GM23338 (cell line): ENCODE measurements around the gene NCOA6. TPM values are rescaled to one million over a fixed set of nuclear protein-coding genes. Genes with fewer than 3 reads are reported as not detected.

Experiments
- ATAC-seq: fragments of 200-7000 bp; cut with Tn5 transposase; 3 replicates; pipeline ENCODE4 v1.9.1; 2020
- DNase-seq: peaks from one replicate; pipeline ENCODE4 v3.0.0-alpha.2; 2015; ENCODE audit warnings: low spot score
- H2AFZ ChIP-seq: fragments of 200-600 bp; sonication (generic); 2 replicates; pipeline ENCODE4 v1.8.0; 2016; ENCODE audit warnings: antibody characterized with exemption, mild to moderate bottlenecking, moderate library complexity
- H3F3A ChIP-seq: fragments of 200-600 bp; sonication (generic); replicated peaks from 2 replicates; pipeline ENCODE4 v1.8.0; 2017; ENCODE audit warnings: antibody characterized with exemption, mixed run types, low read depth
- H3K27ac ChIP-seq: fragments of 200-600 bp; sonication (generic); 2 replicates; pipeline ENCODE4 v1.6.1; 2016; ENCODE audit warnings: low read depth
- H3K27me3 ChIP-seq: fragments of 200-600 bp; sonication (generic); 2 replicates; pipeline ENCODE4 v1.8.0; 2016; ENCODE audit warnings: mild to moderate bottlenecking, mixed run types, moderate library complexity; ENCODE audit not compliant: insufficient read depth
- H3K36me3 ChIP-seq: fragments of 200-600 bp; sonication (generic); 2 replicates; pipeline ENCODE4 v1.8.0; 2016; ENCODE audit warnings: mild to moderate bottlenecking; ENCODE audit not compliant: insufficient read depth
- H3K4me1 ChIP-seq: fragments of 200-600 bp; sonication (generic); 2 replicates; pipeline ENCODE4 v1.8.0; 2016; ENCODE audit warnings: mild to moderate bottlenecking, moderate library complexity; ENCODE audit not compliant: insufficient read depth
- H3K4me2 ChIP-seq: fragments of 200-600 bp; sonication (generic); 2 replicates; pipeline ENCODE4 v1.7.1; 2017; ENCODE audit warnings: mixed run types
- H3K4me3 ChIP-seq: fragments of 200-600 bp; sonication (generic); 2 replicates; pipeline ENCODE4 v1.6.1; 2016; ENCODE audit warnings: mixed run types
- H3K79me2 ChIP-seq: fragments of 200-600 bp; sonication (generic); replicated peaks from 2 replicates; pipeline ENCODE4 v1.8.0; 2017; ENCODE audit warnings: mild to moderate bottlenecking; ENCODE audit not compliant: insufficient read depth
- H3K9me2 ChIP-seq: fragments of 200-600 bp; sonication (generic); 2 replicates; pipeline ENCODE4 v1.8.0; 2017; ENCODE audit not compliant: insufficient read depth
- H4K20me1 ChIP-seq: fragments of 200-600 bp; sonication (generic); replicated peaks from 2 replicates; pipeline ENCODE4 v1.8.0; 2017; ENCODE audit warnings: mild to moderate bottlenecking; ENCODE audit not compliant: insufficient read depth
- H3K27ac Mint-ChIP-seq: 2 replicates; pipeline ENCODE4 v1.8.0; 2020; ENCODE audit warnings: inconsistent platforms, mild to moderate bottlenecking, moderate library complexity, mixed read lengths
- H3K27me3 Mint-ChIP-seq: 3 replicates; pipeline ENCODE4 v1.8.0; 2022; ENCODE audit warnings: low read depth, mild to moderate bottlenecking, moderate library complexity, mixed read lengths, inconsistent platforms; ENCODE audit not compliant: insufficient read depth, poor library complexity
- H3K36me3 Mint-ChIP-seq: 3 replicates; pipeline ENCODE4 v1.8.0; 2021; ENCODE audit warnings: low read depth, mild to moderate bottlenecking, inconsistent platforms, moderate library complexity, mixed read lengths
- H3K4me1 Mint-ChIP-seq: 3 replicates; pipeline ENCODE4 v1.8.0; 2020; ENCODE audit warnings: mild to moderate bottlenecking, inconsistent platforms, mixed read lengths
- H3K4me3 Mint-ChIP-seq: 3 replicates; pipeline ENCODE4 v1.8.0; 2021; ENCODE audit warnings: moderate library complexity, mild to moderate bottlenecking, inconsistent platforms, mixed read lengths
- H3K9me3 Mint-ChIP-seq: 3 replicates; pipeline ENCODE4 v1.8.0; 2020; ENCODE audit warnings: moderate library complexity, mild to moderate bottlenecking, inconsistent platforms, mixed read lengths
- CREB1 ChIP-seq: fragments of 250-450 bp; sonication (Bioruptor Pico); IDR thresholded peaks from 2 replicates; pipeline ENCODE4 v1.5.0; 2020; ENCODE audit warnings: low read depth, mild to moderate bottlenecking, moderate library complexity
- ETS1 ChIP-seq: IDR thresholded peaks from 2 replicates; pipeline ENCODE4 v1.6.1; 2016; ENCODE audit warnings: antibody characterized with exemption
- EZH2 ChIP-seq: fragments of 200-600 bp; sonication (generic); IDR thresholded peaks from one replicate; pipeline ENCODE4 v1.8.0; 2017; ENCODE audit warnings: antibody characterized with exemption, mild to moderate bottlenecking, low read depth; ENCODE audit not compliant: unreplicated experiment
- EZH2phosphoT487 ChIP-seq: fragments of 200-600 bp; sonication (generic); IDR thresholded peaks from one replicate; pipeline ENCODE4 v1.8.1; 2018; ENCODE audit warnings: antibody characterized with exemption; ENCODE audit not compliant: unreplicated experiment
- JUNB ChIP-seq: IDR thresholded peaks from one replicate; pipeline ENCODE4 v1.6.1; 2016; ENCODE audit warnings: antibody characterized with exemption; ENCODE audit not compliant: unreplicated experiment
- NANOG ChIP-seq: IDR thresholded peaks from 2 replicates; pipeline ENCODE4 v1.6.1; 2016; ENCODE audit warnings: antibody characterized with exemption, borderline replicate concordance
- POLR2AphosphoS5 ChIP-seq: IDR thresholded peaks from 2 replicates; pipeline ENCODE4 v1.6.1; 2016; ENCODE audit warnings: antibody characterized with exemption, low read depth
- STAT1 ChIP-seq: IDR thresholded peaks from one replicate; pipeline ENCODE4 v1.6.1; 2016; ENCODE audit warnings: antibody characterized with exemption; ENCODE audit not compliant: unreplicated experiment
- ZNF114 ChIP-seq: fragments of 250-450 bp; sonication (Bioruptor Pico); IDR thresholded peaks from 2 replicates; pipeline ENCODE4 v1.5.0; 2020; ENCODE audit warnings: mild to moderate bottlenecking, moderate library complexity
- ZNF331 ChIP-seq: fragments of 250-450 bp; sonication (Bioruptor Pico); IDR thresholded peaks from 2 replicates; pipeline ENCODE4 v1.5.0; 2020; ENCODE audit warnings: low read depth, mild to moderate bottlenecking, moderate library complexity
- polyA plus RNA-seq: library from polyadenylated mRNA; unstranded; fragments of >200 nt; fragmentation: Nextera tagmentation; extraction: Ambion mirVana; gene quantifications from 2 replicates; pipeline ENCODE4 v1.2.1, GENCODE V29; 2016
- total RNA-seq: library from RNA; depleted of rRNA; stranded (reverse); fragments of >200 nt; shearing (Covaris generic); gene quantifications from 2 replicates; pipeline ENCODE4 v1.2.3, GENCODE V29; 2014
- TF ChIP-seq, protein P1 (sequence below): IDR thresholded peaks from one replicate; pipeline ENCODE4 v1.6.1; 2018; ENCODE audit warnings: antibody characterized with exemption; ENCODE audit not compliant: unreplicated experiment
- TF ChIP-seq, protein P2 (sequence below), 2 experiments: fragments of 200-600 bp in 1 of 2; sonication (generic) in 1 of 2; conservative IDR thresholded peaks; 2 replicates each; pipeline versions ENCODE4 v1.5.1 to v1.6.1; 2016 to 2017; ENCODE audit warnings: antibody characterized with exemption in 2 of 2, low read depth in 2 of 2, mild to moderate bottlenecking in 2 of 2, moderate library complexity in 1 of 2
- TF ChIP-seq, protein P3 (sequence below): fragments of 250-450 bp; sonication (Bioruptor Pico); IDR thresholded peaks from 2 replicates; pipeline ENCODE4 v1.5.0; 2020; ENCODE audit warnings: mild to moderate bottlenecking, moderate library complexity

The NCOA6 gene
- total and polyA plus RNA-seq, 2 experiments from 2014 or later, result 10.6 to 17.4 TPM

GRCh38 chr20:34706302-34706875 is 119.1 kb downstream of the NCOA6 start:
- H3K36me3 Mint-ChIP-seq, result no peaks in the 10 kb centered on the region
- no peaks in the 10 kb centered on the region for H3K36me3 ChIP-seq
- H3K4me3 ChIP-seq, result no peak overlapping the region
- peaks cover 19% of the 10 kb centered on the region for H3K4me1 Mint-ChIP-seq
- no peaks in the 10 kb centered on the region for H3K9me2 ChIP-seq
- H3K27me3 Mint-ChIP-seq, result peaks cover 57% of the 10 kb centered on the region
- H3K79me2 ChIP-seq, result no peaks in the 10 kb centered on the region
- peaks cover 20% of the 10 kb centered on the region; the same call in 1 of the 2 replicates for H3F3A ChIP-seq
- no peak overlapping the region for H3K27ac Mint-ChIP-seq
- H4K20me1 ChIP-seq, result 0 out of 2 replicates have a peak, but pooled peaks cover 4% of the 10 kb centered on the region
- no peak overlapping the region; the same call in 2 of the 3 replicates for H3K4me3 Mint-ChIP-seq
- H2AFZ ChIP-seq, result no peak overlapping the region
- H3K27me3 ChIP-seq, result peaks cover 36% of the 10 kb centered on the region
- H3K9me3 Mint-ChIP-seq, result no peaks in the 10 kb centered on the region; the same call in 2 of the 3 replicates
- TF ChIP-seq EZH2phosphoT487 (no peak), NANOG (no peak), STAT1 (no peak), CREB1 (CRISPR knock-in tag) (no peak), JUNB (no peak), ZNF114 (CRISPR knock-in tag) (no peak), ETS1 (no peak), POLR2AphosphoS5 (no peak), ZNF331 (CRISPR knock-in tag) (no peak), EZH2 (no peak)
- TF ChIP-seq, protein P1, sequence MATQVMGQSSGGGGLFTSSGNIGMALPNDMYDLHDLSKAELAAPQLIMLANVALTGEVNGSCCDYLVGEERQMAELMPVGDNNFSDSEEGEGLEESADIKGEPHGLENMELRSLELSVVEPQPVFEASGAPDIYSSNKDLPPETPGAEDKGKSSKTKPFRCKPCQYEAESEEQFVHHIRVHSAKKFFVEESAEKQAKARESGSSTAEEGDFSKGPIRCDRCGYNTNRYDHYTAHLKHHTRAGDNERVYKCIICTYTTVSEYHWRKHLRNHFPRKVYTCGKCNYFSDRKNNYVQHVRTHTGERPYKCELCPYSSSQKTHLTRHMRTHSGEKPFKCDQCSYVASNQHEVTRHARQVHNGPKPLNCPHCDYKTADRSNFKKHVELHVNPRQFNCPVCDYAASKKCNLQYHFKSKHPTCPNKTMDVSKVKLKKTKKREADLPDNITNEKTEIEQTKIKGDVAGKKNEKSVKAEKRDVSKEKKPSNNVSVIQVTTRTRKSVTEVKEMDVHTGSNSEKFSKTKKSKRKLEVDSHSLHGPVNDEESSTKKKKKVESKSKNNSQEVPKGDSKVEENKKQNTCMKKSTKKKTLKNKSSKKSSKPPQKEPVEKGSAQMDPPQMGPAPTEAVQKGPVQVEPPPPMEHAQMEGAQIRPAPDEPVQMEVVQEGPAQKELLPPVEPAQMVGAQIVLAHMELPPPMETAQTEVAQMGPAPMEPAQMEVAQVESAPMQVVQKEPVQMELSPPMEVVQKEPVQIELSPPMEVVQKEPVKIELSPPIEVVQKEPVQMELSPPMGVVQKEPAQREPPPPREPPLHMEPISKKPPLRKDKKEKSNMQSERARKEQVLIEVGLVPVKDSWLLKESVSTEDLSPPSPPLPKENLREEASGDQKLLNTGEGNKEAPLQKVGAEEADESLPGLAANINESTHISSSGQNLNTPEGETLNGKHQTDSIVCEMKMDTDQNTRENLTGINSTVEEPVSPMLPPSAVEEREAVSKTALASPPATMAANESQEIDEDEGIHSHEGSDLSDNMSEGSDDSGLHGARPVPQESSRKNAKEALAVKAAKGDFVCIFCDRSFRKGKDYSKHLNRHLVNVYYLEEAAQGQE, result no peak
- TF ChIP-seq, protein P2, sequence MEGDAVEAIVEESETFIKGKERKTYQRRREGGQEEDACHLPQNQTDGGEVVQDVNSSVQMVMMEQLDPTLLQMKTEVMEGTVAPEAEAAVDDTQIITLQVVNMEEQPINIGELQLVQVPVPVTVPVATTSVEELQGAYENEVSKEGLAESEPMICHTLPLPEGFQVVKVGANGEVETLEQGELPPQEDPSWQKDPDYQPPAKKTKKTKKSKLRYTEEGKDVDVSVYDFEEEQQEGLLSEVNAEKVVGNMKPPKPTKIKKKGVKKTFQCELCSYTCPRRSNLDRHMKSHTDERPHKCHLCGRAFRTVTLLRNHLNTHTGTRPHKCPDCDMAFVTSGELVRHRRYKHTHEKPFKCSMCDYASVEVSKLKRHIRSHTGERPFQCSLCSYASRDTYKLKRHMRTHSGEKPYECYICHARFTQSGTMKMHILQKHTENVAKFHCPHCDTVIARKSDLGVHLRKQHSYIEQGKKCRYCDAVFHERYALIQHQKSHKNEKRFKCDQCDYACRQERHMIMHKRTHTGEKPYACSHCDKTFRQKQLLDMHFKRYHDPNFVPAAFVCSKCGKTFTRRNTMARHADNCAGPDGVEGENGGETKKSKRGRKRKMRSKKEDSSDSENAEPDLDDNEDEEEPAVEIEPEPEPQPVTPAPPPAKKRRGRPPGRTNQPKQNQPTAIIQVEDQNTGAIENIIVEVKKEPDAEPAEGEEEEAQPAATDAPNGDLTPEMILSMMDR (conservative IDR thresholded peaks at IDR 0.05; ENCODE audit: low read depth in 2 of 2), result no peak
- TF ChIP-seq, protein P3, sequence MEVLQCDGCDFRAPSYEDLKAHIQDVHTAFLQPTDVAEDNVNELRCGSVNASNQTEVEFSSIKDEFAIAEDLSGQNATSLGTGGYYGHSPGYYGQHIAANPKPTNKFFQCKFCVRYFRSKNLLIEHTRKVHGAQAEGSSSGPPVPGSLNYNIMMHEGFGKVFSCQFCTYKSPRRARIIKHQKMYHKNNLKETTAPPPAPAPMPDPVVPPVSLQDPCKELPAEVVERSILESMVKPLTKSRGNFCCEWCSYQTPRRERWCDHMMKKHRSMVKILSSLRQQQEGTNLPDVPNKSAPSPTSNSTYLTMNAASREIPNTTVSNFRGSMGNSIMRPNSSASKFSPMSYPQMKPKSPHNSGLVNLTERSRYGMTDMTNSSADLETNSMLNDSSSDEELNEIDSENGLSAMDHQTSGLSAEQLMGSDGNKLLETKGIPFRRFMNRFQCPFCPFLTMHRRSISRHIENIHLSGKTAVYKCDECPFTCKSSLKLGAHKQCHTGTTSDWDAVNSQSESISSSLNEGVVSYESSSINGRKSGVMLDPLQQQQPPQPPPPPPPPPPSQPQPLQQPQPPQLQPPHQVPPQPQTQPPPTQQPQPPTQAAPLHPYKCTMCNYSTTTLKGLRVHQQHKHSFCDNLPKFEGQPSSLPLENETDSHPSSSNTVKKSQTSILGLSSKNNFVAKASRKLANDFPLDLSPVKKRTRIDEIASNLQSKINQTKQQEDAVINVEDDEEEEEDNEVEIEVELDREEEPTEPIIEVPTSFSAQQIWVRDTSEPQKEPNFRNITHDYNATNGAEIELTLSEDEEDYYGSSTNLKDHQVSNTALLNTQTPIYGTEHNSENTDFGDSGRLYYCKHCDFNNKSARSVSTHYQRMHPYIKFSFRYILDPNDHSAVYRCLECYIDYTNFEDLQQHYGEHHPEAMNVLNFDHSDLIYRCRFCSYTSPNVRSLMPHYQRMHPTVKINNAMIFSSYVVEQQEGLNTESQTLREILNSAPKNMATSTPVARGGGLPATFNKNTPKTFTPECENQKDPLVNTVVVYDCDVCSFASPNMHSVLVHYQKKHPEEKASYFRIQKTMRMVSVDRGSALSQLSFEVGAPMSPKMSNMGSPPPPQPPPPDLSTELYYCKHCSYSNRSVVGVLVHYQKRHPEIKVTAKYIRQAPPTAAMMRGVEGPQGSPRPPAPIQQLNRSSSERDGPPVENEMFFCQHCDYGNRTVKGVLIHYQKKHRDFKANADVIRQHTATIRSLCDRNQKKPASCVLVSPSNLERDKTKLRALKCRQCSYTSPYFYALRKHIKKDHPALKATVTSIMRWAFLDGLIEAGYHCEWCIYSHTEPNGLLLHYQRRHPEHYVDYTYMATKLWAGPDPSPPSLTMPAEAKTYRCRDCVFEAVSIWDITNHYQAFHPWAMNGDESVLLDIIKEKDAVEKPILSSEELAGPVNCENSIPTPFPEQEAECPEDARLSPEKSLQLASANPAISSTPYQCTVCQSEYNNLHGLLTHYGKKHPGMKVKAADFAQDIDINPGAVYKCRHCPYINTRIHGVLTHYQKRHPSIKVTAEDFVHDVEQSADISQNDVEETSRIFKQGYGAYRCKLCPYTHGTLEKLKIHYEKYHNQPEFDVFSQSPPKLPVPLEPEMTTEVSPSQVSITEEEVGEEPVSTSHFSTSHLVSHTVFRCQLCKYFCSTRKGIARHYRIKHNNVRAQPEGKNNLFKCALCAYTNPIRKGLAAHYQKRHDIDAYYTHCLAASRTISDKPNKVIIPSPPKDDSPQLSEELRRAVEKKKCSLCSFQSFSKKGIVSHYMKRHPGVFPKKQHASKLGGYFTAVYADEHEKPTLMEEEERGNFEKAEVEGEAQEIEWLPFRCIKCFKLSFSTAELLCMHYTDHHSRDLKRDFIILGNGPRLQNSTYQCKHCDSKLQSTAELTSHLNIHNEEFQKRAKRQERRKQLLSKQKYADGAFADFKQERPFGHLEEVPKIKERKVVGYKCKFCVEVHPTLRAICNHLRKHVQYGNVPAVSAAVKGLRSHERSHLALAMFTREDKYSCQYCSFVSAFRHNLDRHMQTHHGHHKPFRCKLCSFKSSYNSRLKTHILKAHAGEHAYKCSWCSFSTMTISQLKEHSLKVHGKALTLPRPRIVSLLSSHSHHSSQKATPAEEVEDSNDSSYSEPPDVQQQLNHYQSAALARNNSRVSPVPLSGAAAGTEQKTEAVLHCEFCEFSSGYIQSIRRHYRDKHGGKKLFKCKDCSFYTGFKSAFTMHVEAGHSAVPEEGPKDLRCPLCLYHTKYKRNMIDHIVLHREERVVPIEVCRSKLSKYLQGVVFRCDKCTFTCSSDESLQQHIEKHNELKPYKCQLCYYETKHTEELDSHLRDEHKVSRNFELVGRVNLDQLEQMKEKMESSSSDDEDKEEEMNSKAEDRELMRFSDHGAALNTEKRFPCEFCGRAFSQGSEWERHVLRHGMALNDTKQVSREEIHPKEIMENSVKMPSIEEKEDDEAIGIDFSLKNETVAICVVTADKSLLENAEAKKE (CRISPR knock-in tag), result no peak
- peaks cover 17% of the 10 kb centered on the region; the same call in 1 of the 2 replicates for H3K4me1 ChIP-seq
- ATAC-seq (no peak), DNase-seq (no peak)
- H3K4me2 ChIP-seq, result no peak overlapping the region
- H3K27ac ChIP-seq, result no peak overlapping the region
